PC-9 (cell line): ENCODE results near the gene ENPP4. TPM values are rescaled to one million over a fixed set of nuclear protein-coding genes. Genes with fewer than 3 reads are reported as not detected.

Source experiments
- BruUV-seq: library from RNA; stranded (reverse); fragments of 400-500 nt; replicated peaks from 2 replicates; lab custom pipeline; 2021; lab: Mats Ljungman, UMichigan
- CTCF ChIA-PET: fragments of 300-600 bp; sonication (Branson Sonifier 250); formaldehyde crosslinking; loops from one replicate; lab custom pipeline; 2022; ENCODE audit warnings: antibody characterized with exemption; lab: Charles Lee
- POLR2A ChIA-PET: fragments of 300-600 bp; sonication (Branson Sonifier 250); formaldehyde crosslinking; loops from one replicate; lab custom pipeline; 2022; ENCODE audit warnings: antibody characterized with exemption; ENCODE audit not compliant: unreplicated experiment; lab: Charles Lee
- DNase-seq, 2 experiments: peaks; one replicate each; pipeline versions ENCODE4 v3.0.0 to v3.0.0-alpha.2; 2015 to 2022; ENCODE audit warnings: mixed read lengths in 1 of 2
- H2AFZ ChIP-seq: fragments of 200-600 bp; sonication (generic); 2 replicates; pipeline ENCODE4 v1.8.1; 2017; ENCODE audit warnings: antibody characterized with exemption
- H3F3A ChIP-seq: fragments of 200-600 bp; sonication (generic); 2 replicates; pipeline ENCODE4 v1.8.1; 2017; ENCODE audit warnings: antibody characterized with exemption, mild to moderate bottlenecking, low read depth; ENCODE audit not compliant: insufficient read depth
- H3K27ac ChIP-seq: fragments of 200-600 bp; sonication (generic); 2 replicates; pipeline ENCODE4 v1.6.1; 2016; ENCODE audit warnings: mixed run types
- H3K27me3 ChIP-seq: fragments of 200-600 bp; sonication (generic); 2 replicates; pipeline ENCODE4 v1.6.1; 2016; ENCODE audit warnings: low read depth, mixed run types; ENCODE audit not compliant: insufficient read depth
- H3K36me3 ChIP-seq: fragments of 200-600 bp; sonication (generic); 2 replicates; pipeline ENCODE4 v1.6.1; 2016; ENCODE audit warnings: low read depth, mixed run types
- H3K4me1 ChIP-seq: fragments of 200-600 bp; sonication (generic); replicated peaks from 2 replicates; pipeline ENCODE4 v1.6.1; 2016; ENCODE audit warnings: mixed run types; ENCODE audit not compliant: insufficient read depth
- H3K4me2 ChIP-seq: fragments of 200-600 bp; sonication (generic); 2 replicates; pipeline ENCODE4 v1.6.1; 2017; ENCODE audit warnings: mixed run types
- H3K4me3 ChIP-seq: fragments of 200-600 bp; sonication (generic); 2 replicates; pipeline ENCODE4 v1.6.1; 2016; ENCODE audit warnings: mixed run types
- H3K79me2 ChIP-seq: fragments of 200-600 bp; sonication (generic); 2 replicates; pipeline ENCODE4 v1.6.1; 2017; ENCODE audit warnings: low read depth, mixed run types
- H3K9me2 ChIP-seq: fragments of 200-600 bp; sonication (generic); 2 replicates; pipeline ENCODE4 v1.8.1; 2017; ENCODE audit warnings: mild to moderate bottlenecking; ENCODE audit not compliant: insufficient read depth
- H3K9me3 ChIP-seq: fragments of 200-600 bp; sonication (generic); 2 replicates; pipeline ENCODE4 v1.8.1; 2016; ENCODE audit warnings: low read depth; ENCODE audit not compliant: insufficient read depth
- H4K20me1 ChIP-seq: fragments of 200-600 bp; sonication (generic); 2 replicates; pipeline ENCODE4 v1.8.1; 2017; ENCODE audit not compliant: insufficient read depth
- CTCF ChIP-seq: fragments of 200-600 bp; sonication (generic); conservative IDR thresholded peaks from 2 replicates; pipeline ENCODE4 v1.6.1; 2017; ENCODE audit warnings: mixed run types, antibody characterized with exemption, mild to moderate bottlenecking, moderate library complexity
- EZH2 ChIP-seq: fragments of 200-600 bp; sonication (generic); IDR thresholded peaks from 2 replicates; pipeline ENCODE4 v1.8.0; 2017; ENCODE audit warnings: antibody characterized with exemption, low read depth
- intact Hi-C: fragments of 100-400 bp; cut with micrococcal nuclease; formaldehyde crosslinking; loops from one replicate; pipeline ENCODE4 v1.10.0; 2022; ENCODE audit not compliant: unreplicated experiment
- total RNA-seq: library from RNA; stranded (reverse); gene quantifications from 2 replicates; pipeline ENCODE4 v1.2.3, GENCODE V29; 2021

The ENPP4 gene
- total RNA-seq, 1 experiment from 2014 or later = 7.1 TPM

GRCh38 chr6:46170357-46171289 is 40.8 kb downstream of the ENPP4 start, which contains the start of gene ENPP5:
Gene ENPP5 (minus strand): TSS chr6:46170980. CDS start chr6:46168262, 2,718 bp downstream.
- Histone ChIP-seq H2AFZ (peak within 1 kb of the TSS; percentile 93), H3F3A (0 out of 2 replicates have a peak, but pooled peaks cover 3% of the 10 kb centered on the region), H3K9me2 (no peaks in the 10 kb centered on the region), H3K79me2 (no peaks in the 10 kb centered on the region), H3K4me1 (peaks cover 9% of the 10 kb centered on the region), H3K27ac (no peak within 1 kb of the TSS), H4K20me1 (no peaks in the 10 kb centered on the region), H3K4me2 (peak within 1 kb of the TSS; percentile 83), H3K36me3 (no peaks in the 10 kb centered on the region), H3K9me3 (no peaks in the 10 kb centered on the region), H3K4me3 (peak within 1 kb of the TSS; percentile 67), H3K27me3 (no peaks in the 10 kb centered on the region)
- no peak for TF ChIP-seq CTCF
- TF ChIP-seq EZH2 = no peak
- POLR2A ChIA-PET = interaction anchor here (1.0 kb wide), 1 partner anchor 41 kb away, joined by 20 read pairs; the partner anchor contains the start of gene ENPP4
- CTCF ChIA-PET = interaction anchor here (0.5 to 0.7 kb wide), 2 partner anchors 399 to 1865 kb away, joined by 3 to 8 read pairs; no protein-coding TSS in a partner anchor
- TSS peak; percentile 75 for BruUV-seq
- DNase-seq = peak; percentile 85 to 94
- intact Hi-C loops = no loop called here

- no peaks in the 10 kb centered on the region for H3K9me3 ChIP-seq
- no peaks in the 10 kb centered on the region for H3K79me2 ChIP-seq
- H3K27ac ChIP-seq = no peak overlapping the region
- no peaks in the 10 kb centered on the region for H3K9me2 ChIP-seq
- no peak for DNase-seq
- no peaks in the 10 kb centered on the region for H3K27me3 ChIP-seq
- ChIA-PET CTCF (no interaction called here), POLR2A (no interaction called here)
- intact Hi-C loops = no loop called here
- no TSS peak for BruUV-seq
- no peak overlapping the region for H3K4me2 ChIP-seq
- H2AFZ ChIP-seq = no peak overlapping the region
- no peaks in the 10 kb centered on the region for H4K20me1 ChIP-seq
- peaks cover 9% of the 10 kb centered on the region for H3K4me1 ChIP-seq
- H3F3A ChIP-seq = 0 out of 2 replicates have a peak, but pooled peaks cover 3% of the 10 kb centered on the region
- no peak overlapping the region for H3K4me3 ChIP-seq
- no peaks in the 10 kb centered on the region for H3K36me3 ChIP-seq
- TF ChIP-seq EZH2 (no peak), CTCF (no peak)
These were observed 42.4 kb downstream of the ENPP4 start for GRCh38 chr6:46172176-46172575.

GRCh38 chr6:46174904-46175303 is 45.1 kb downstream of the ENPP4 start:
- Histone ChIP-seq H3F3A (0 out of 2 replicates have a peak, but pooled peaks cover 3% of the 10 kb centered on the region), H3K36me3 (no peaks in the 10 kb centered on the region), H3K4me2 (no peak overlapping the region), H4K20me1 (no peaks in the 10 kb centered on the region), H2AFZ (no peak overlapping the region), H3K79me2 (no peaks in the 10 kb centered on the region), H3K27ac (no peak overlapping the region), H3K9me2 (no peaks in the 10 kb centered on the region), H3K9me3 (no peaks in the 10 kb centered on the region), H3K4me3 (no peak overlapping the region), H3K4me1 (peaks cover 4% of the 10 kb centered on the region), H3K27me3 (no peaks in the 10 kb centered on the region; the same call in 1 of the 2 replicates)
- CTCF ChIA-PET = no interaction called here
- TF ChIP-seq EZH2 (no peak), CTCF (no peak)
- POLR2A ChIA-PET = no interaction called here
- BruUV-seq = no TSS peak
- no peak for DNase-seq
- intact Hi-C loops = no loop called here
